HepG2 (cell line): ENCODE data around the gene CACNA1D.

Experiments
- GMEB2 ChIP-seq: IDR thresholded peaks from 2 replicates; pipeline ENCODE4 v1.6.1; 2016; ENCODE audit warnings: missing biosample characterization, missing genetic modification reagents, low read depth
- HDAC2 ChIP-seq: sonication (generic); formaldehyde crosslinking; IDR thresholded peaks from 2 replicates; pipeline ENCODE4 v1.4.0; 2020; ENCODE audit warnings: missing genetic modification reagents
- POLR2AphosphoS5 ChIP-seq: IDR thresholded peaks from 2 replicates; pipeline ENCODE4 v1.6.1; 2012; ENCODE audit warnings: low read depth, low read length
- REL ChIP-seq: sonication (generic); formaldehyde crosslinking; conservative IDR thresholded peaks from 2 replicates; pipeline ENCODE4 v1.8.0; 2022; ENCODE audit warnings: mild to moderate bottlenecking, missing genetic modification reagents, moderate library complexity
- ZBTB38 ChIP-seq: sonication (generic); formaldehyde crosslinking; IDR thresholded peaks from 2 replicates; pipeline ENCODE4 v1.5.1; 2020; ENCODE audit warnings: mild to moderate bottlenecking, missing genetic modification reagents
- ZNF260 ChIP-seq: sonication (generic); formaldehyde crosslinking; IDR thresholded peaks from 2 replicates; pipeline ENCODE4 v1.4.0; 2020; ENCODE audit warnings: missing genetic modification reagents, low read depth, mild to moderate bottlenecking, borderline replicate concordance
- ZSCAN20 ChIP-seq: sonication (generic); formaldehyde crosslinking; IDR thresholded peaks from 2 replicates; pipeline ENCODE4 v1.4.0; 2020; ENCODE audit warnings: missing genetic modification reagents, mild to moderate bottlenecking, borderline replicate concordance
- TF ChIP-seq, protein P1 (sequence below): sonication (generic); formaldehyde crosslinking; IDR thresholded peaks from 2 replicates; pipeline ENCODE4 v1.4.0; 2020; ENCODE audit warnings: missing genetic modification reagents, mild to moderate bottlenecking, borderline replicate concordance
- TF ChIP-seq, protein P2 (sequence below): IDR thresholded peaks from 2 replicates; pipeline ENCODE4 v1.6.1; 2012; ENCODE audit warnings: inconsistent platforms

- TF ChIP-seq, protein P1, sequence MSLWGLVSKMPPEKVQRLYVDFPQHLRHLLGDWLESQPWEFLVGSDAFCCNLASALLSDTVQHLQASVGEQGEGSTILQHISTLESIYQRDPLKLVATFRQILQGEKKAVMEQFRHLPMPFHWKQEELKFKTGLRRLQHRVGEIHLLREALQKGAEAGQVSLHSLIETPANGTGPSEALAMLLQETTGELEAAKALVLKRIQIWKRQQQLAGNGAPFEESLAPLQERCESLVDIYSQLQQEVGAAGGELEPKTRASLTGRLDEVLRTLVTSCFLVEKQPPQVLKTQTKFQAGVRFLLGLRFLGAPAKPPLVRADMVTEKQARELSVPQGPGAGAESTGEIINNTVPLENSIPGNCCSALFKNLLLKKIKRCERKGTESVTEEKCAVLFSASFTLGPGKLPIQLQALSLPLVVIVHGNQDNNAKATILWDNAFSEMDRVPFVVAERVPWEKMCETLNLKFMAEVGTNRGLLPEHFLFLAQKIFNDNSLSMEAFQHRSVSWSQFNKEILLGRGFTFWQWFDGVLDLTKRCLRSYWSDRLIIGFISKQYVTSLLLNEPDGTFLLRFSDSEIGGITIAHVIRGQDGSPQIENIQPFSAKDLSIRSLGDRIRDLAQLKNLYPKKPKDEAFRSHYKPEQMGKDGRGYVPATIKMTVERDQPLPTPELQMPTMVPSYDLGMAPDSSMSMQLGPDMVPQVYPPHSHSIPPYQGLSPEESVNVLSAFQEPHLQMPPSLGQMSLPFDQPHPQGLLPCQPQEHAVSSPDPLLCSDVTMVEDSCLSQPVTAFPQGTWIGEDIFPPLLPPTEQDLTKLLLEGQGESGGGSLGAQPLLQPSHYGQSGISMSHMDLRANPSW (CRISPR knock-in tag): no peak
- TF ChIP-seq GMEB2 (no peak), ZSCAN20 (CRISPR knock-in tag) (no peak), ZBTB38 (CRISPR knock-in tag) (no peak), ZNF260 (CRISPR knock-in tag) (no peak), POLR2AphosphoS5 (no peak), HDAC2 (CRISPR knock-in tag) (no peak), REL (no peak)
- TF ChIP-seq, protein P2, sequence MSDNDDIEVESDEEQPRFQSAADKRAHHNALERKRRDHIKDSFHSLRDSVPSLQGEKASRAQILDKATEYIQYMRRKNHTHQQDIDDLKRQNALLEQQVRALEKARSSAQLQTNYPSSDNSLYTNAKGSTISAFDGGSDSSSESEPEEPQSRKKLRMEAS: no peak
Measured at GRCh38 chr3:53530205-53530604, 35.8 kb downstream of the CACNA1D start.
